Measurements from ENCODE around the gene SRMS.

SRMS gene

DNA sequence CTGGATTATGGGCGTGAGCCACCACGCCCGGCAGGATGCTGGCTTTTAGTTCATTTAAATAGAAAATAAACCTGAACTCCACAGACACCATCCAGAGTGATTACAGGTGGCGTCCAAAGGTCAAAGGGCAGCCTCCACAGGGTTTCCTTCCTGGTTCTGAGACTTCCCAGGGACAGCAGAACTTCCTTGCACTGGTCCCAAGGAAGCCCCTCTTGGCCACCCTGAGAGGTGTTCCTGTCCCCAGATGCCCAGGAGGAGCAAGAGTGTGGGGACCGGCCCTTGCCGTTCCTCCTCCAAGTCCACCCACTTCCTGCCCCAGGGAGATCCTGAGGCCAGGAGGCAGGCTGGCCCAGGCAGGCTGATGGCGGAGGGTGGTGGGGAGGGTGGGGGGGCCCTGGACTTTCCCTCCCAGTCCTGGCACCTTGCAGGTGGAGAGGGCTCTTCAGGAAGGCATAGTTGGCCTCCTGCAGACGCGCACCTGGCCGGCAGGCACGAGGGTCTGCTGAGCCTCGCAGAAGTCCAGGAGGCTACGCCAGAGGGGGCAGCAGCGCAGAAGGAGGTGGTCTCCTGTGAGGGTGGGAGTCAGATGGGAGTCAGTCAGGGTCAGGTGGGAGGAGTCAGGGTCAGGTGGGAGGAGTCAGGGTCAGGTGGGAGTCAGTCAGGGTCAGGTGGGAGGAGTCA is 11.4 kb upstream of the SRMS start:
- H3K27me3 ChIP-seq (ENCODE audit: insufficient read depth, low read depth): peaks cover 33% of the 10 kb centered on the region
- no peak overlapping the region for H3K9ac ChIP-seq
- H3K36me3 ChIP-seq (ENCODE audit: insufficient read depth): no peaks in the 10 kb centered on the region
- no peaks in the 10 kb centered on the region for H4K20me1 ChIP-seq (ENCODE audit: insufficient read depth)
- H3K27ac ChIP-seq: no peak overlapping the region
- peaks cover 2% of the 10 kb centered on the region for H3K4me1 ChIP-seq (ENCODE audit: low read depth, poor library complexity, severe bottlenecking)
- no peaks in the 10 kb centered on the region for H3K79me2 ChIP-seq (ENCODE audit: insufficient read depth, low read depth)
- H3K4me2 ChIP-seq: no peak overlapping the region
- TF ChIP-seq, protein P1, sequence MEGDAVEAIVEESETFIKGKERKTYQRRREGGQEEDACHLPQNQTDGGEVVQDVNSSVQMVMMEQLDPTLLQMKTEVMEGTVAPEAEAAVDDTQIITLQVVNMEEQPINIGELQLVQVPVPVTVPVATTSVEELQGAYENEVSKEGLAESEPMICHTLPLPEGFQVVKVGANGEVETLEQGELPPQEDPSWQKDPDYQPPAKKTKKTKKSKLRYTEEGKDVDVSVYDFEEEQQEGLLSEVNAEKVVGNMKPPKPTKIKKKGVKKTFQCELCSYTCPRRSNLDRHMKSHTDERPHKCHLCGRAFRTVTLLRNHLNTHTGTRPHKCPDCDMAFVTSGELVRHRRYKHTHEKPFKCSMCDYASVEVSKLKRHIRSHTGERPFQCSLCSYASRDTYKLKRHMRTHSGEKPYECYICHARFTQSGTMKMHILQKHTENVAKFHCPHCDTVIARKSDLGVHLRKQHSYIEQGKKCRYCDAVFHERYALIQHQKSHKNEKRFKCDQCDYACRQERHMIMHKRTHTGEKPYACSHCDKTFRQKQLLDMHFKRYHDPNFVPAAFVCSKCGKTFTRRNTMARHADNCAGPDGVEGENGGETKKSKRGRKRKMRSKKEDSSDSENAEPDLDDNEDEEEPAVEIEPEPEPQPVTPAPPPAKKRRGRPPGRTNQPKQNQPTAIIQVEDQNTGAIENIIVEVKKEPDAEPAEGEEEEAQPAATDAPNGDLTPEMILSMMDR (conservative IDR thresholded peaks at IDR 0.05; ENCODE audit: low read depth, low read length): no peak
- no peak overlapping the region for H2AFZ ChIP-seq (ENCODE audit: low read depth)
- no peak overlapping the region for H3K4me3 ChIP-seq (IDR thresholded peaks at IDR 0.05; ENCODE audit: insufficient read depth, low read depth, low read length)

DNA sequence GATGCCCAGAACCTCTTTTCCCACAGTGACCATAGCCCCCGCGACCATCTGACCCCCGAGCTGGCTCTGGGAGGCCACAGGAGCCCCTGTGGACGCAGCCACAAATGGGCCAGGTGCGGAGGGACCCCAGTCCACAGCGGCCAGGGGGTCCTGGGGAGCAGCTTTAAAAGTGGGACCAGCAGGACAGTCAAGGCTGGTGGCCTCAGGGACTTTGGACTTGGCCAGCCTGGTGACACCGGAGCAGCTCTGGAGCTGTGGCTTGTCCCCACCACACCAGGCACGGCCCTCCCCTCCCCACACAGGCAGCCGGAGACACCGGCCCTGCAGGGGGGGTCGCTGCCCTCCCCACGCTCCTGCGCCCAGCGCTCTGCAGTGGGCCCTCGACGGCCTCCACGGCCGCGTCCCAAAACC is 9.9 kb upstream of the SRMS start:
- Histone ChIP-seq H3K79me2 (ENCODE audit: insufficient read depth, low read depth) (no peaks in the 10 kb centered on the region), H3K9ac (no peak overlapping the region), H4K20me1 (ENCODE audit: insufficient read depth) (no peaks in the 10 kb centered on the region), H3K27ac (no peak overlapping the region), H2AFZ (ENCODE audit: low read depth) (no peak overlapping the region), H3K36me3 (ENCODE audit: insufficient read depth) (no peaks in the 10 kb centered on the region), H3K27me3 (ENCODE audit: insufficient read depth, low read depth) (peaks cover 43% of the 10 kb centered on the region), H3K4me1 (ENCODE audit: low read depth, poor library complexity, severe bottlenecking) (peaks cover 16% of the 10 kb centered on the region), H3K4me3 (IDR thresholded peaks at IDR 0.05; ENCODE audit: insufficient read depth, low read depth, low read length) (no peak overlapping the region), H3K4me2 (no peak overlapping the region)
- TF ChIP-seq, protein P1 (conservative IDR thresholded peaks at IDR 0.05; ENCODE audit: low read depth, low read length): no peak

DNA sequence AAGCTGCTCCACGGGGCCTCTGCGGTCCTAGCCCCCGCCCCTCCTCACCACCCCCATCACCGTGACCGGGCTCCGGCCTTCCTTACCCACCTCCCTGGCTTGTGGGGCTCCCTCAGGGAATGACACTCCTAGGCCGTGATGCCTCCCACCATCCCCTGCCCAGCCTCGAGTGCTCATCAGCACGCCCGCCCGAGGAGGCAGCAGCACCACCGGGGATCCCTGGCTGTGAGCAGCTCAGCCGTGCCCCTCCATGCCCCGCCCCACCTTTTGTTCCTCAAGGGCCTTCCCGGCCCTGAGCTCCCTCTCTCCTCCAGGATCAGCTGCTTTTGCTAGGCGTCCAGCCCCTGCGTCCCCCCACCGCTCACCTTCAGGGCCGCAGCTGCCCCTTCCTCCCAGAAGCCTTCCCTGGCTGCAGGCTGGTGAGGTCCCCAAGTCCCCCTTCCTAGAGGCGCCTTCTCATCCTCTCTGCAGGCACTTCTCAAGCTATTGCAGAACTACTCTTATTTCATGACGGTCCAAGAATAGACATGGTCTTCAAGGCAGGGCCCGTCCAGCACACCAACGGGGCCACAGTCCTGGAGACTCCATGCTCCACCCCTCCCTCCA is 9.4 kb upstream of the SRMS start:
- Histone ChIP-seq H3K4me1 (ENCODE audit: low read depth, poor library complexity, severe bottlenecking) (peaks cover 17% of the 10 kb centered on the region), H3K9ac (no peak overlapping the region), H3K36me3 (ENCODE audit: insufficient read depth) (no peaks in the 10 kb centered on the region), H3K4me3 (IDR thresholded peaks at IDR 0.05; ENCODE audit: insufficient read depth, low read depth, low read length) (no peak overlapping the region), H3K79me2 (ENCODE audit: insufficient read depth, low read depth) (no peaks in the 10 kb centered on the region), H3K4me2 (no peak overlapping the region), H3K27me3 (ENCODE audit: insufficient read depth, low read depth) (peaks cover 48% of the 10 kb centered on the region), H3K27ac (no peak overlapping the region), H2AFZ (ENCODE audit: low read depth) (no peak overlapping the region), H4K20me1 (ENCODE audit: insufficient read depth) (no peaks in the 10 kb centered on the region)
- TF ChIP-seq, protein P1 (conservative IDR thresholded peaks at IDR 0.05; ENCODE audit: low read depth, low read length): no peak

DNA sequence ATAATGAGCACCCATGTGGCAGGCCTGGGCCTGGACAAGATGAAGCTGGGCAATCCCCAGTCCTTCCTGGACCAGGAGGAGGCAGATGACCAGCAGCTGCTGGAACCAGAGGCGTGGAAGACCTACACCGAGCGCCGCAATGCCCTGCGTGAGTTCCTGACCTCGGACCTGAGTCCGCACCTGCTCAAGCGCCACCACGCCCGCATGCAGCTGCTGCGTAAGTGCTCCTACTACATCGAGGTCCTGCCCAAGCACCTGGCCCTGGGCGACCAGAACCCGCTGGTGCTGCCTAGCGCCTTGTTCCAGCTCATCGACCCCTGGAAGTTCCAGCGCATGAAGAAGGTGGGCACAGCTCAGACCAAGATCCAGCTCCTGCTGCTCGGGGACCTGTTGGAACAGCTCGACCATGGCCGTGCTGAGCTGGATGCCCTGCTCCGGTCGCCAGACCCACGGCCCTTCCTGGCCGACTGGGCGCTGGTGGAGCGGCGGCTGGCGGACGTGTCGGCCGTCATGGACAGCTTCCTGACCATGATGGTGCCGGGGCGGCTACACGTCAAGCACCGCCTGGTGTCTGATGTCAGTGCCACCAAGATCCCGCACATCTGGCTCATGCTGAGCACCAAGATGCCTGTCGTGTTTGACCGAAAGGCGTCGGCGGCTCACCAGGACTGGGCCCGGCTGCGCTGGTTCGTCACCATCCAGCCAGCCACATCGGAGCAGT is 8.3 kb upstream of the SRMS start:
- no peak overlapping the region for H3K27ac ChIP-seq
- H4K20me1 ChIP-seq (ENCODE audit: insufficient read depth): no peaks in the 10 kb centered on the region
- no peak overlapping the region for H3K9ac ChIP-seq
- no peak overlapping the region for H2AFZ ChIP-seq (ENCODE audit: low read depth)
- TF ChIP-seq, protein P1 (conservative IDR thresholded peaks at IDR 0.05; ENCODE audit: low read depth, low read length): no peak
- H3K79me2 ChIP-seq (ENCODE audit: insufficient read depth, low read depth): no peaks in the 10 kb centered on the region
- no peak overlapping the region for H3K4me2 ChIP-seq
- H3K27me3 ChIP-seq (ENCODE audit: insufficient read depth, low read depth): peaks cover 56% of the 10 kb centered on the region
- H3K36me3 ChIP-seq (ENCODE audit: insufficient read depth): no peaks in the 10 kb centered on the region
- H3K4me1 ChIP-seq (ENCODE audit: low read depth, poor library complexity, severe bottlenecking): peaks cover 17% of the 10 kb centered on the region
- no peak overlapping the region for H3K4me3 ChIP-seq (IDR thresholded peaks at IDR 0.05; ENCODE audit: insufficient read depth, low read depth, low read length)

Data from KMS-11 (cell line).